ENCODE data around the gene PLCG1.

PLCG1 gene

GRCh38 chr20:41143354-41143753 is 6.0 kb downstream of the PLCG1 start:
- no peak for DNase-seq

DNA sequence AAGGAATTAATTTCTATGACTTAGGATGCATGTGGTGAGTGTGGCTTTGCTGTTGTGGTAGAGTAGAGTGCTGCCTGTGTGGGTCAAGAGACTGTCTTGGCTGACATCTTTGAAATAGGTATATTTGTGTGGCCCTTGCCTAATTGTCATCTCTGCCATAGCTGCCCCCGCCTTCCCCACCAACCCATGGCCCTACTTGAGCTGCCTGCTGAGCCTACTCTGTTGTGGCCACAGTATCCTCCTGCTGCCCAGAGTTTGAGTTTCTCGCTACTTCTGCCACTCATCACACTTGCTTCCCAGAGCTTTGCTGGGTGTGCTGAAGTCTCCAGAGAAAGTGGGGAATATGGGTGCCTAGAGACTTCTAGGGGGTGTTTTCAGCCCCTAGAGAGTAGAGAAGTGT is 8.0 kb downstream of the PLCG1 start:
- no peak for DNase-seq

DNA sequence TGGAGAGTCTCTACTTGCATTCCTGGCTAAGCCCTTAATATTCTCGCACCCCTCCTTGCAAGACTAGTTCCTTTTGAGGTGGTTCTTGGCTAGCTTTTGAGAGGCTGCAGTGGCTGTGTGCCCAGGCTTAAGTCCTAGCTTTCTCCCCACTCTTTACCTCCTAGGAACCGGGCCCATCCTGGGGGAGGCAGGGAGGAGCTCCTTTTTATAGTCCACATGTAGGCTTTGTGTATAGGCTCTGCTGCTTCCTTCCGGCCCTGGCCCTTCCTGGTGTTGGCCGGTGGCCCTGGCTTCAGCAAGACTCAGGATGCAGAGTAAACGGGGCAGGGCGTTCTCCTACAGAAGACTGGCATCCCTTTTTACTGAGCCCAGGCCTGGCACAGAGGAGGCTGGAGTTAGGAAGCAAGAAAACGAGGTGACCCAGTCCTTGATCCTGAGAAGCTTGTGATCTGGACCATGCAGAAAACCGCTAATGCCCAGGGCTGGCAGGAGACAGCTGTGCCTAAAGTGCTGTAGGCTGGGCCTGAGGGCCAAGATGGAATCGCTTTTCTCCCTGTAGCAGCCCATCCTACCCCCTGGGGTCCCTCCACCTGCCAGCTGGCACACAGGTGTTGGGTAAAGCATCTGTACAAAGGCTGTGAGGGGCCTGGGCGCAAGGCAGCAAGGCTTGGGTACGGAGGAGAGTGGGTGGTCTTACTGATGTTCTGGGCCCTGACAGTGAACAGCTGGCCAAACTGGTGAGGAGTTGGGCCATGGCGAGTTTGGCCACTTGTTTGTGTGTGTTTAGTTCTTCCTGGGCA is 8.7 kb downstream of the PLCG1 start:
- DNase-seq: no peak

GRCh38 chr20:41147767-41148191 is 10.4 kb downstream of the PLCG1 start:
- no peak for DNase-seq

DNA sequence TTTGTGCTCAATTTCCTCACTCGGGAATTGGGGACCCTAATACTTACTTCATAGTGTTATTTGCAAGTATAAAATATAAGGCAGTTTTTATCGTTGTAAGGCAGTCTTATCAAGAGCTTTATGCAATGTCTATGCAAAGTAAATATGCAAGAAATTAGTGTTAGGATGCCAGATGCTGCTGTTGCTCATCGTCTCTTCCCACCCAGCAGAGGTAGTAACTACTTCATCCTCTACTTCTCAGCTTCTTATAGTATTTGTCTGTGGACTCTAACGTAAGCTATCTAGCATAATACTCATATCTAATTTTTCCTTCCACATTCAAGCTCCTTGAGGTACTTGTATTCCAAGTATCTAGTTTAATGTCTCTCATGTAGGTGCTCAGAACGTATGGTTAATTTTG is 11.6 kb downstream of the PLCG1 start:
- no peak for DNase-seq

DNA sequence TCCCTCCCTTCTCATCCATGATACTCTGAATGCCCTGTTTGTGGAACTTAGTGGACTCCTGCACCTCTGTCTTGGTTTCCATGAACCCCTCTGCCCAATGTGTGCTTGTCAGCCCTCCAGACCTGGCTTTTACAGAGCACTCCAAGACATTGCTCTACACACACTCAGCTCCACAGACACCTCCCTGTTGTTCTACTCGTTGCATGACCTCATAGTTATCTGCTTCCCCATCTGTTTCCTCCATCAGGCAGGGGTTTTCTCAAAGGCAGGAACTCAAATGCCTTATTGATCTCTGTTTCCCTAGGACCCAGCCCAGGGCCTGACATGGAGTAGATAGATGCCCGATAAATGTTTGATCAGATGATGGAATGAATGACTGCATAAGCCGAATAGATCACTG is 13.3 kb downstream of the PLCG1 start:
- no peak for DNase-seq

DNA sequence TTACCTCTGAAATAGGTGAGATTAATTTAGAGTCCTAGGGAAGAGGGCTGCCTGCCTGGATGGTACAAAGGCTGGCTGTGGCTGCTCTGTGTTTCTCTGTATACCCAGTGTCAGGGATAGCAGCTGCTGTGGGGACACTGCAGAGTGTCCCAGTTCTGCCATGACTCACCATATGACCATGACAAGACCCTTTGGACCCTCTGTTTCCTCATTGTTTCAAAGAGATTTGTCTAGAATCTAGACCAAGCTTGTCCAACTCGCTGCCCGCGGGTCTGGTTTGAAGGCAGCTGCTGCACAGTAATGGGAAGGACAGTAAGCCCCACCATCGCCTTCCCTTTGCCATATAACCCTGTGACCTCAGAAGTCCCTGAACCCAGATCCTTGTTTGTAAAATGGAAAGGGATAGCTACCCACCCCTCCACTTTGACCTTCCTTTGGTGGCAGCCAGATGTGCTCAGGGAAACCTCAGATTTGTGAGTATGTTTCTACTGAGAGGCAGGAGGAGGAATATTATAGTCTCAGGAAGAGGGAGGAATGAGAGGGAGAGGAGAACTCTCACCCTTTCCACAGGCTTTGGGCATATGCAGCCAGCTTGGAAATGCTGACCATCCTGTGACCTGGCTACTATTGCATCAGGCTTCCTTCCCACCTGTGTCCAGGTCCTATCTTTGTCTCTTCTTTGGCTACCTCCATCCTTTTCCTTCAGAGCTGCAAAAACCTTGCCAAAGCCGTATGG is 14.0 kb downstream of the PLCG1 start:
- DNase-seq: no peak

GRCh38 chr20:41152108-41152757 is 14.9 kb downstream of the PLCG1 start:
- no peak for DNase-seq

DNA sequence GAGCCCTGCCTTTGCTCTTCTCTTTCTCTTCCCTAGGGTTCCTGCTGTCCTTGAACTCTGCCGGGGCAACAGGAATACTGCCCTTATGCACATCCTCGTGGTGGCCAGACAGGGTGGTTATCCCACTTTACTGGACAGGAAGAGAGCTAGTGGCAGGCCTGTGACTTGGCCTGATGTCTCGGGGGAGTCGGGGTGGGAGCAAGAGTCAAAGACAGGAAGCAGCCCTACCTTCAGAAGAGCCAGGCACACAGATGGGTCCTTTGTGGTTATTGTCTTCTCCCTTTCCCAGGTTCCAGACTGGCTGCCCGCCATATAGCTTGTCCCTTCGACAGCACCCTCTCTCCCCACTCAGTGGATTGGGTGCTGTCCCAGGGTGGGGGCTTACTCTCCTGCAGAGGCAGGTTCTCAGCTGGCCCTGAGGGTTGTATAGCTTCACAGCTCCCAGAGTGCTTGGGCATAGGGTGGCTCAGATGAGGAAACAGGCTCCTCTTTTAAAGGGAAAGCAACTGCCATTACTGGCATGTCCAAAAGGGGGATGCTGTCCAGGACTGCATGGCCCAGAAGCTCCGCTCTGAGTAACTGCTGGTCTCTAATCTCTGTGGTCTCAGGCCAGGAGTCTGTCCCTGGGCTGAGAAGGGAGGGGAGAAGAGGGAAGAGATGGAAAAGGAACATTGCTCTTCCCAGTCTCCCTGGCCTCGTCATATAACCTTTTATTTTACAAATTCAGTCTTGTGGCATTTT is 17.3 kb downstream of the PLCG1 start:
- no peak for DNase-seq

DNA sequence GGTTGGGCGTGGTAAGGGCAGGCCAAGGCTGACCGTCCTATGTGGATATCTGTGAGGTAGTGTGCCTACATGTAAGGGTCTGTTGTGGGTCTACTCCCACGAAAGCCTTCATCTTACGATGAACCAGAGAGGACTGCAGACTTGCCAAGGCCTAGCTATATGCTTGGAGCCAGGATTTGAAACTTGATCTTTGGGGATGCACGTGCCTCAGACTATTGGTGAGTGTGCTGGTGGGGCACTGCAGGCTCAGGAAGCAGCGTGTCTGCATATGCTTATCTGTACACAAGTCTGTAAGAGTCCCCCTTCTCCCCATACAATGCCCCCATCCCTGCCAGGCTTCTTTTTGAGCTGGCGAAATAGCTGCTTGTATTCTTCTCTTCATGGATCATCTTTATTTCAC is 17.9 kb downstream of the PLCG1 start:
- no peak for DNase-seq

- DNase-seq: no peak
Observed at GRCh38 chr20:41158082-41158625, 20.8 kb downstream of the PLCG1 start.

GRCh38 chr20:41159547-41159946 is 22.2 kb downstream of the PLCG1 start:
- DNase-seq: no peak

DNA sequence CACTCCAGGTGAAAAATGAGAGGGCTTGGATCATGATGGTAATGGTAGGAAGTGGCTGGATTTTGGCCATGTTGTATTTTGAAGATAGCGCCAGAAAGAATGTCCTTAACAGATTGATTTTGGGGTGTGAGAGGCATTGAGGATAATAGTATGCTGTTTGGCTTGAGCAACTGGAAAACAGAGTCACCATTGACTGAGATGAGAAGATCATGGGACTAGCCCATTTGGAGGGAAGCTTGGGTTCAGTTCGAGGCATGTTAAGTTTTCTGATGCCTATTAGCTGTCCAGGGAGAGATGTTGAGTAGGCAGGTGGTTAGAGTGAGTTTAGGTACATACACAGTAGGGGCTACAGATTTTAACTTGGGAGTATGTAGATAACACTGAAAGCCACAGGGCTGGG is 23.3 kb downstream of the PLCG1 start:
- no peak for DNase-seq

DNA sequence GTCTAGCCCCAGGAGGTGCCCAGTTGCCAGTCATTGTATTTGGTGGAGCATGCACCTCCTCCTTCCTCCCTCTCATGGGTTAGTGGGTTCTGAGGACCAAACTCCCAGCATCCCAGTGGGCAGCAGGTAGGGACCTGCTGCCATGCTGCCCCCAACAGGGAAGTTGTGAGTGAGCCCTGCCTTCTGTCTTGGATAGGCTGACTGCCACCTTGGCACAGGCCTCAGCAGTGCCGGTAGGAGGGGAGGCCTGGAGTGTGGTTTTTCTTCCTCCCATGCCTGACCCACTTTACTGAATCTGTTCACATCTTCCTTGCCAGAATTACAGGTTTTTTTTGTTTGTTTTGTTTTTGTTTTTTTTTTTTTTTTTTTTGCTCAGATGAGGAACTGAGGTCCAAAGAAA is 24.5 kb downstream of the PLCG1 start:
- no peak for DNase-seq

- DNase-seq: no peak
Observed at GRCh38 chr20:41162396-41162795, 25.1 kb downstream of the PLCG1 start.

DNA sequence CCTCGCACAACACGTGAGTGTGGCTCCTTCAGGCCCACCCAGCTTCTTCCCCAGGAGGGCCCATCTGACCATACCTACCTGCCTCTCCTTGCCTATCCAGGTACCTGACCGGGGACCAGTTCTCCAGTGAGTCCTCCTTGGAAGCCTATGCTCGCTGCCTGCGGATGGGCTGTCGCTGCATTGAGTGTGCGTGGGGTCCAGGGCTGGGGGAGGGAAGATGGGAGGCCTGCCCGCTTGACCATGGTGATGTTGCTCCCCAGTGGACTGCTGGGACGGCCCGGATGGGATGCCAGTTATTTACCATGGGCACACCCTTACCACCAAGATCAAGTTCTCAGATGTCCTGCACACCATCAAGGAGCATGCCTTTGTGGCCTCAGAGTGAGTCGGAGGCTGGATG is 26.5 kb downstream of the PLCG1 start:
- DNase-seq: no peak

GRCh38 chr20:41165001-41165882 is 27.9 kb downstream of the PLCG1 start:
- no peak for DNase-seq

- no peak for DNase-seq
Observed at GRCh38 chr20:41166201-41167117, 29.1 kb downstream of the PLCG1 start.

DNA sequence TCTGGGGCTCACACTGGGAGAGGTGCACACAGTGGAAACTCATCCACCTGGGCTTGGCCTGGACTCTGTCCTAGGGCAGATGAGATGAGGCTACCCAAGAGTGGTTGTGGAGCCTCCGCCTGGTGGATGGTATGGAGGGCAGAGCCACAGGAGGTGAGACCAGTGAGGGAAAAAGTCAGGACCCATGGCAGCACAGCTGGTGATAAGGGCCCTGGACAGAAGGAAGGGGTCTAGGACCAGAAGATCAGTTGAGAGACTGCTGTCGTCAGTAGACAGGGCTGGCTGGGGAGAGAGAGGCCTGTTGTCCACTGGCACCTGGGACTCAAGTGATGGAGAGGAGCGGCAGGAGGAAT is 29.8 kb downstream of the PLCG1 start:
- no peak for DNase-seq

DNA sequence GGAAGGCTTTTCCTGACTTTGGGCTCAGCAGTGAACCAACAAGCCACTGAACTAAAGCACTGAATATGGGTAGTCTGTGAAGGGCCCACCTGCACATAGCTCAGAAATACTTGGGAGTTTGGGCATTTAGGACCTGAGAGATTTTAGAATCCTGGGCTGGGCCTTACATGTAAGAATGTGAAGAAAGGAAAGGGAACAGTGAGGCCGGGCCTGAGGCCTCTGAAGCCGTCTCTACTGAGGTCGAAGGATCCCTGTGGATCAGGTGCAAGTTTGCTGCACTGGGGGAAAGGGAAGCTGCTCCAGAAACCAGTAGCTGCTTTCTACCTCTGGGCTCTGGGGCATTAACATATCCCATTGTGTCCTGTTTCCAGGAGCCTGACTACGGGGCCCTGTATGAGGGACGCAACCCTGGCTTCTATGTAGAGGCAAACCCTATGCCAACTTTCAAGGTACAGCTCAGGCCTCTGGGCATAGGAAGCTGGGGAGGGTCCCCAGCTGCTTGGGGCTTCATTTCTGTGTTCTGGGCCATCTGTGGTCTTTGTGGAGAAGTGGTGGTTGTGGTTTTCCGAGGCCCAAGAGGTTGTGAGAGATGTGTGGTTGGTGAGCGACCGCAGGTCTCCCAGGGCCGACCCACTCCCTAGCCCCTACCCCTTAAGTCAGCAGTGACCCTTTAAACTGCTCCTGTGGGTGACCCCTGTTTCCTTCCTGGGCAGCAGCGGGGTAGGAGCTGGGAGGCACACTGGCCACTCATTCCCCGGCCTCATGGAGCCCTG is 30.3 kb downstream of the PLCG1 start:
- no peak for DNase-seq

Data from NCI-H1417 treated with DMSO at 0.1 percent for 48 hours (cell line).